ENCODE data around the gene NF1. TPM values are rescaled to one million over a fixed set of nuclear protein-coding genes. Genes with fewer than 3 reads are reported as not detected.

Gene NF1
- total RNA-seq, 2 donors from 2014 or later = 38.5 to 49.1 TPM

- intact Hi-C loops (cut with DNase I) = no loop called here
- DNase-seq = no peak
- Histone ChIP-seq H3K27me3 (no peaks in the 10 kb centered on the region), H3K4me3 (no peak overlapping the region), H3K4me1 (no peaks in the 10 kb centered on the region), H3K9ac (ENCODE audit: low read depth in 2 of 2, low read length in 2 of 2) (no peak overlapping the region), H3K36me3 (no peaks in the 10 kb centered on the region), H3K27ac (no peak overlapping the region), H3K9me3 (no peaks in the 10 kb centered on the region)
- TF ChIP-seq CTCF (IDR thresholded peaks at IDR 0.05) = no peak
These were observed 321.7 kb downstream of the NF1 start for GRCh38 chr17:31416503-31416923.

GRCh38 chr17:31417051-31417792 is 322.4 kb downstream of the NF1 start:
- no peak for TF ChIP-seq CTCF (IDR thresholded peaks at IDR 0.05)
- H3K4me3 ChIP-seq = no peak overlapping the region
- no peak overlapping the region for H3K9ac ChIP-seq (ENCODE audit: low read depth in 2 of 2, low read length in 2 of 2)
- intact Hi-C loops (cut with DNase I) = no loop called here
- H3K9me3 ChIP-seq = no peaks in the 10 kb centered on the region
- no peaks in the 10 kb centered on the region for H3K4me1 ChIP-seq
- no peak overlapping the region for H3K27ac ChIP-seq
- H3K27me3 ChIP-seq = no peaks in the 10 kb centered on the region
- DNase-seq = no peak
- H3K36me3 ChIP-seq = no peaks in the 10 kb centered on the region

GRCh38 chr17:31418773-31419350 is 324.1 kb downstream of the NF1 start:
- no peak for DNase-seq
- H3K4me3 ChIP-seq = no peak overlapping the region

GRCh38 chr17:31422443-31422842 is 327.7 kb downstream of the NF1 start:
- no peaks in the 10 kb centered on the region for H3K9me3 ChIP-seq
- intact Hi-C loops (cut with DNase I) = no loop called here

More at GRCh38 chr17:31418773-31419350, 324.1 kb downstream of the NF1 start:
- H3K36me3 ChIP-seq = no peaks in the 10 kb centered on the region
- H3K9me3 ChIP-seq = no peaks in the 10 kb centered on the region
- H3K4me1 ChIP-seq = no peaks in the 10 kb centered on the region
- TF ChIP-seq CTCF (IDR thresholded peaks at IDR 0.05) = no peak
- no peaks in the 10 kb centered on the region for H3K27me3 ChIP-seq
- H3K9ac ChIP-seq (ENCODE audit: low read depth in 2 of 2, low read length in 2 of 2) = no peak overlapping the region
- intact Hi-C loops (cut with DNase I) = no loop called here
- H3K27ac ChIP-seq = no peak overlapping the region

GRCh38 chr17:31424944-31425281 is 330.1 kb downstream of the NF1 start:
- Histone ChIP-seq H3K27me3 (no peaks in the 10 kb centered on the region), H3K4me3 (no peak overlapping the region), H3K36me3 (no peaks in the 10 kb centered on the region), H3K9ac (ENCODE audit: low read depth in 2 of 2, low read length in 2 of 2) (no peak overlapping the region), H3K9me3 (no peaks in the 10 kb centered on the region), H3K4me1 (no peaks in the 10 kb centered on the region), H3K27ac (no peak overlapping the region)
- no peak for TF ChIP-seq CTCF (IDR thresholded peaks at IDR 0.05)
- intact Hi-C loops (cut with DNase I) = no loop called here
- DNase-seq = no peak

More at GRCh38 chr17:31422443-31422842, 327.7 kb downstream of the NF1 start:
- no peak overlapping the region for H3K9ac ChIP-seq (ENCODE audit: low read depth in 2 of 2, low read length in 2 of 2)
- DNase-seq = no peak
- no peak overlapping the region for H3K27ac ChIP-seq
- no peaks in the 10 kb centered on the region for H3K27me3 ChIP-seq
- H3K36me3 ChIP-seq = no peaks in the 10 kb centered on the region
- H3K4me3 ChIP-seq = no peak overlapping the region
- no peaks in the 10 kb centered on the region for H3K4me1 ChIP-seq
- no peak for TF ChIP-seq CTCF (IDR thresholded peaks at IDR 0.05)

Measured in colonic mucosa (tissue), 4 donors.